ENCODE results near the gene CHIC2. TPM values are rescaled to one million over a fixed set of nuclear protein-coding genes. Genes with fewer than 3 reads are reported as not detected.

The CHIC2 gene
- total and polyA plus RNA-seq, 2 of the 4 experiments (the other 2 are of a cell fraction): 20.4 to 26.3 TPM

DNA sequence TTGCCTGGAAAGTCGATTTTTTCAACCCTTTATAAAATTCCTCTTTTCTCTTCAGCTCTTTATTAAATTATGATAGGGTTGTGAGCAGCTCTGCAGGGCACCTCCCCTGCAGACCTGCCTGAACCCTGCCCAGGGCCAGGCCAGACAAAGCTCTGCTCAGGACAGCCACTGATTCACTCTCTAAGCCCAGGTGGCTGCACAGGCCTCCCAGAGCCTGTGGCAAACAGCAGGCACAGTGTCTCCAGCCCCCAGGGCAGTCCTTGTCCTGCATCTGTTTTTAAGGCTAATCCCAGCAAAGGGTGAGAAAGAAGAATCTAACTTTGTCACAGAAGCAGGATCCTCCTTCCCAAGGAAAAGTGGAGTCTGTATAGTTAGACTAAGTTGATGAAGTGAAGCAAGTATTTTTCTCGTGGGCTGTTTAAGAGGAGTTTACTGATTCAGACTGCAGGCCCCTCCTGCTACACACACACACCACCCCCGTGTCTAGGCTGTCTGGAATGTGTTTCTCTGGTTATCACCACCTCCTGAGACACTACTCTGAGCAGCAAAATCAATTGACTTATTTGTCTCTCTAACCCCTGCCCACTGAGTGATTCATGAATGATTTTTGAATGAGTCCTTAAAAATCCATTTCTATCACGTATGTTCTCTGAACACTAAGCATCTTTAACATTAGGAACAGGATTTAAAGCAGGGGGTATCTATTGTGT lies 101.7 kb downstream of the CHIC2 start (continued):
- TF ChIP-seq FOS (IDR thresholded peaks at IDR 0.05; ENCODE audit: low read depth, low read length) (peak; percentile 42; the same call in 1 of the 2 replicates), CHD1 (IDR thresholded peaks at IDR 0.05; ENCODE audit: low read depth, low read length) (no peak)

DNA sequence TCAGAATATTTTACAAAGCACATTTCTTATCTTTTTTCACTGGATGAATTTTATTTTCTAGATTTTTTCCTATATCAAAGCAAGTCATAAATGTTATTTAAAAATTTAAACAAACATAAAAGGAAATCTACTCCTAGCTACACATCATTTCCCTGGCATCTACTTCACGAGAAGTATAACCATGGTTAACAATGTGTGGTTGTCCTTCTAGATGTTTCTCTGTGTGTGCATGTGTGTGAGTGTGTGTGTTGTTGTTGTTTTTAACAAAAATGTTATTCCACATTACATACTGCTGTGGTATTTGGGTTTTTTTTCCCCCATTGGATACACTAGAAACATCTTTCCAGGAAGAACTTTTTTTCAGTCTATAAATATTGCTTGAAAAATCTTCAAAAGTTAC lies 103.1 kb downstream of the CHIC2 start:
- Histone ChIP-seq H2BK20ac (ENCODE audit: low read depth, low read length) (no peak overlapping the region), H3K14ac (replicated peaks; ENCODE audit: low read depth, low read length) (no peak overlapping the region), H2AFZ (replicated peaks; ENCODE audit: low read length, poor library complexity) (no peak overlapping the region), H4K20me1 (ENCODE audit: insufficient read depth, low read length) (no peaks in the 10 kb centered on the region), H3K9me3 (ENCODE audit: control insufficient read depth, insufficient read depth, low read length) (no peaks in the 10 kb centered on the region), H3K4ac (ENCODE audit: low read depth, low read length) (peak overlapping the region; percentile 45; the same call in 1 of the 2 replicates), H3K4me1 (ENCODE audit: control insufficient read depth, insufficient read depth, low read length) (peaks cover 10% of the 10 kb centered on the region), H2AK5ac (ENCODE audit: low read depth, low read length) (0 out of 2 replicates have a peak overlapping the region, but pooled peaks have one; percentile 38), H4K5ac (ENCODE audit: low read depth, low read length) (no peak overlapping the region), H3K9me1 (ENCODE audit: insufficient read depth, low read length) (peaks cover 8% of the 10 kb centered on the region), H3K56ac (ENCODE audit: extremely low read depth, insufficient read depth, low read length) (no peak overlapping the region), H3K4me2 (ENCODE audit: low read depth, low read length) (no peak overlapping the region), H4K91ac (ENCODE audit: insufficient read depth, low read depth, low read length) (no peak overlapping the region), H3K9ac (ENCODE audit: low read depth, low read length) (no peak overlapping the region), H2BK120ac (ENCODE audit: low read depth, low read length) (no peak overlapping the region), H3K27me3 (ENCODE audit: control insufficient read depth, insufficient read depth, low read length) (no peaks in the 10 kb centered on the region), H2BK15ac (ENCODE audit: low read depth, low read length) (no peak overlapping the region), H2AK9ac (replicated peaks; ENCODE audit: low read depth, low read length, poor library complexity) (no peak overlapping the region), H3K23ac (ENCODE audit: low read depth, low read length) (peak overlapping the region; percentile 45; the same call in 1 of the 2 replicates), H3K36me3 (ENCODE audit: control insufficient read depth, insufficient read depth, low read length) (no peaks in the 10 kb centered on the region), H3K27ac (ENCODE audit: insufficient read depth, low read length) (no peak overlapping the region), H2BK5ac (ENCODE audit: low read depth, low read length, poor library complexity, severe bottlenecking) (no peak overlapping the region), H3K4me3 (ENCODE audit: insufficient read depth, low read depth, low read length) (no peak overlapping the region), H3K18ac (ENCODE audit: low read depth, low read length) (peak overlapping the region; percentile 38; the same call in 1 of the 2 replicates), H4K8ac (ENCODE audit: low read depth in 2 of 2, low read length in 2 of 2) (no peak overlapping the region), H3K79me1 (ENCODE audit: low read depth in 1 of 2, low read length in 2 of 2) (no peaks in the 10 kb centered on the region)
- no TSS peak for BruUV-seq (replicated peaks)
- in situ Hi-C loops (cut with MboI; ENCODE audit: low sequenced_read_pairs): no loop called here
- dilution Hi-C loops (cut with HindIII; ENCODE audit: low sequenced_read_pairs, unreplicated experiment): no loop called here
- WGBS, 2 experiments (ENCODE audit: extremely low coverage in 2 of 2, insufficient read length in 1 of 2): no CpG with 5 or more reads among the region's 1 CpG
- no peak for DNase-seq
- intact Hi-C loops (cut with micrococcal nuclease): no loop called here
- no peak for ATAC-seq (ENCODE audit: low read depth)
- TF ChIP-seq NFE2L2 (IDR thresholded peaks at IDR 0.05; ENCODE audit: low read depth, low read length) (no peak), CHD1 (IDR thresholded peaks at IDR 0.05; ENCODE audit: low read depth, low read length) (no peak), RFX5 (IDR thresholded peaks at IDR 0.05; ENCODE audit: low read depth, low read length) (no peak), RAD21 (IDR thresholded peaks at IDR 0.05; ENCODE audit: low read length) (no peak), SMC3 (IDR thresholded peaks at IDR 0.05; ENCODE audit: low read depth, low read length) (no peak)
- TF ChIP-seq, protein P1, sequence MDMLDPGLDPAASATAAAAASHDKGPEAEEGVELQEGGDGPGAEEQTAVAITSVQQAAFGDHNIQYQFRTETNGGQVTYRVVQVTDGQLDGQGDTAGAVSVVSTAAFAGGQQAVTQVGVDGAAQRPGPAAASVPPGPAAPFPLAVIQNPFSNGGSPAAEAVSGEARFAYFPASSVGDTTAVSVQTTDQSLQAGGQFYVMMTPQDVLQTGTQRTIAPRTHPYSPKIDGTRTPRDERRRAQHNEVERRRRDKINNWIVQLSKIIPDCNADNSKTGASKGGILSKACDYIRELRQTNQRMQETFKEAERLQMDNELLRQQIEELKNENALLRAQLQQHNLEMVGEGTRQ (IDR thresholded peaks at IDR 0.05; ENCODE audit: low read depth, low read length): no peak
- ChIA-PET POLR2A (ENCODE audit: unreplicated experiment) (no interaction called here), CTCF (interaction anchor here (1.7 kb wide), 1 partner anchor 12 kb away, joined by 5 read pairs; no protein-coding TSS in a partner anchor)
